NCI-H82 (cell line): Measurements from ENCODE around the gene TEX29.

Experiments used
- DNase-seq: peaks from one replicate; lab custom pipeline; 2025; lab: John Stamatoyannopoulos, UW

TEX29 gene

DNA sequence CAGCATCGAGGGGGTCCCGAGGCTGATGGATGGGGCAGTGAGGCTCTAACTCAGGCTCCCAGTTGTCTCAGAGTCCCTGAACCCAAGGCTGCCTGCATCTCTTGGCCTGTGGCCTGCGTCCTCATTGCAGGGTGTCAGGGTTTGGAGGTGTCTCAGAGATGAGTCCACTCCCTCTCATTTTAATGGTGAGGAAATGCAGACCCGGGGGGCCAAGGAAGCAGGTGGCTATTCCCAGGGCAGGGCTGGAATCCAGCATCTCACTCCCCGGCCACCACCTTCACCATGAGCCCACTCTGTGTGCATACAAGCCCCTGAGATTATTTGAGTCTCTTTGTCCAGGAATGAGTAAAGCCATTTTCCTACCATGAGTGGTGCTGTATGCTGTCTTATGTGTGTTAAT is 21.4 kb downstream of the TEX29 start:
- no peak for DNase-seq

DNA sequence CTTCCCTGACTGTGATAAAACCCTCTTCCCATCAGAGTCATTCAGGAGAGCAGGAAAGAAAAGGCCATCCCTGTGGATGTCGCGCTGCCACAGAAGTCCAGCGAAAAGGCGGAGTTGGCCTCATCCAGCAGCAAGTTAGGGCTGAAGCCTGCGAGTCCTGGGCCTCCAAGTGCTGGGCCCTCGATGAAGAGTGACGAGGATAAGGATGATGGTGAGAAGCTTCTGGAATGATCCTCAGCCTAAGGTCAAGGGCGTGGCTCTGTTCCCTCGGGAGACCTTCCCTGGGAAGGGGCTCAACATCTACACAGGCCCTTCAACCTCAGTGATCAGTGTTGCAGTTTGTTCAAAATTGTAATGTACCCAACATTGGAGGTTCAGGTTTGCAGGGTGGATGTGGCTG is 22.3 kb downstream of the TEX29 start:
- no peak for DNase-seq

DNA sequence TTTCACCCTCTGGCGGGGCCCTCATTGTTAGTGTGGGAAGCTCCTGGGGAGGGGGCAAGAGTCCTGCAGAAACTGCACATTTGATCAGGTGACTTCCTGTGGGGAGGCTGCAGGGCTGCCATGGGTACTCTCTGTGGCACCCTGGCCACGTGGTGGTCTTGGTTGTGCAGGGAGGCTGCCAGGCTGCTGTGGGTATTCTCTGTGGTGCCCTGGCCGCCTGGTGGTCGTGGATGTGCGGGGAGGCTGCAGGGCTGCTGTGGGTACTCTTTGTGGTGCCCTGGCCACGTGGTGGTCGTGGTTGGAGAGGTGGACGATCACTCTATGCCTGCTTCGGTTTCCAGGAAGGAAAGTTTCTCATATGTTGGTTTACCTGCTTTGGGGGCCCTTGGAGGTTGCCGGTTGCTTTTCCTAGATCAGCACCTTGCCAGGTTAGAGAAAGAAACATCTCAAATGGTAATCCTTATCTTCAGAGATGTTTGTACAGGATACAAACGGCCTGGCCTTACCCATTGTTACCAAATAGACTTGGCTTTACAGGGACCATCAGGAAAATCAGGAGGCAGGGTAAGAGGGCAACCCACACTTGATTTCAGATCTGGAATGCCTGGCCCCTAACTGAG is 22.9 kb downstream of the TEX29 start:
- DNase-seq, result no peak

DNA sequence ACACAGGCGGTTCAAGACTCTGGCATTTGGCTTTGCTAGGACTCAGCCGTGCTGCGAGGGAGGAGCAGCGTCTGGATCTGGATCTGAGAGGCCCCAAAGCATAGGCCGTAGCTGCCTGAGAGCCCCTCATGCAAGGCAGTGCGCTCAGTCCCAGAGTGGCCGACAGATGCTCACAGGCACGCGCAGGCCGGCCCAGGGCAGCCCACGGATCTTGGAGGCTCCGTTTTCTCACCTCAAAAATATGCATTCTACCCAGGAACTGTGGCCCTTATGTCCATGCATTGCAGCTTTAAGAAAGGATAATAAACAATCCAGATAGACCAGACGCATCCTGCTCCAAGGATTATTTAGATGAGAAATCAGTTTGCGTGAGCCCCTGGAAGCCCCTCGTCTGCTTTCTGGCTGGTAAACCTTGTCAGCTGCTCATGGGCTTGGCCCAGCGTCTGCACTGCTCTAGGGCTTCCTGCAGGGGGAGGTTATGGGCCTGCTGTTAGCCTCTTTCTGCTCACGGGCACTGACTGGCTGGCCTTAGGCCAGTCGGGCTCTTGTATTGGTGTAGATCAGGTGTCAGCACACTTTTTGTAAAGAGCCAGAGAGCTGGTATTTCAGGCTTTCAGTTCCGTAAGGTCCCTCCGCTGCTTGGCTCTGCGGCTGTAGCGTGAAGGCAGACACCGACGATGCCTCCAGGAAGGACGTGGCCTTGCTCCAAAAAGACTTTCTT is 24.2 kb downstream of the TEX29 start:
- peak; percentile 64 for DNase-seq

DNA sequence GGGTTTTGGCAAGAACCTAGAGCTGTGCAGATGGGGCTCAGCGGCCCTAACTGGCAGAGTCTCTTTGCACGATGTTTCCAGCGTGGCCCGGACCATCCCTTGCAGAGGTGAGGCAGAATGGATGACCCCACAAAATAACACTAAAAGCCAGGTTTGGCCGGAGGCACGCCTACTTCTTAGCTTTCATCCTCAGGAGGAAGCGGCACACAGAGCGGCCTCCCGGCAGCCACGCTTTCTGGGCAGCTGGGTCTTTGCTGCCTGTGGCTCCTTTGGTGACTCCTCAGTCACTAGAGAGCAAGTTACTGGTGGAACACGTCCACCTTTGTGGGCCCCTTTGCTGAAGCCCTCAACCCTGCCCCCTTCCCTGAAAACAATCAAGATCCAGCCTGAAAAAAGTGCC is 25.2 kb downstream of the TEX29 start:
- no peak for DNase-seq

DNA sequence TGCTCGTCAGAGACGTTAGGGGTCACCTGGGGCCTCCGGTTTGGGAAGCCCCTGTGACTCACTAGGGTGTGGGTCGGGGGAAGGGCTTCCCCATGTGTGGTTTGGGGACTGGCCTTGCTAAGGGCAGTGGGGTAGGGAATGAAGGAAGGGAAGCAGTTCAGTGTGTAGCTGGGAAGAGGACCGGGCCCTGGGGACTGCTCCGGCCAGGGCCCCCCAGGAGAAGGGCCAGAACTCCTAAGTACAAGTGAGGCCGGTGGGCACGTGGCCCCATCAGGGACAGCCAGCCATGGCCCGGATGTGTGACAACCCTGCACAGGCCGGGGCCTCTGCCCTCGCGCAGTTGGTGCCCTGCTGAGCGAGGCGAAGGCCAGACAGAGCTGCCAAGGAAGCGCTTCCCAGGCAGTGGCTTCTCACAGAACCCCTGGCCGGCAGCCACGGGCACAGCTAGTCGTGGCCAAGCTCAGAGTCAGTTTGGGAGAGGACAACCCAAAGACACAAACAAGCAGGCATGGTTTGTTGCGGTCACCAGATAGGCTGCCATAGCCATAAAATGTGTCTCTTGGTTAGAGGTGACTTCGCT is 25.7 kb downstream of the TEX29 start:
- DNase-seq, result no peak

DNA sequence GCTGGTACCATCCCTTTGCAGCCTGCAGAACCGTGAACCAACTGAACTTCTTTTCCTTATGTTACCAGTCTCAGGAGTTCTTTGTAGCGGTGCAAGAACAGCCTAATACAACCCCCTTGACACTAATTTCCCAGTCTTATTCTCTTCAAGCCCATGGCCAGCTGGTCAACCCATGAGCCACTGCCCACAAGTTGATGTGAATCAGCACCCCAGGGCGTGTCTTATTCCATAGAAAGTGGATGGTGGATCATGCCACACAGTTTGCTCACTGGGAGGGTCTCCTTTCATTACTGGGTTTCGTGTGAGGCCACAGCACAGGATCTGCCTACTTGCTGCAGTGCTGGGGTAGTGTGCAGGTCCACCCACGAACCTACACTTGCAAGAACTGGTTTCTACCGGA is 27.0 kb downstream of the TEX29 start:
- no peak for DNase-seq

DNA sequence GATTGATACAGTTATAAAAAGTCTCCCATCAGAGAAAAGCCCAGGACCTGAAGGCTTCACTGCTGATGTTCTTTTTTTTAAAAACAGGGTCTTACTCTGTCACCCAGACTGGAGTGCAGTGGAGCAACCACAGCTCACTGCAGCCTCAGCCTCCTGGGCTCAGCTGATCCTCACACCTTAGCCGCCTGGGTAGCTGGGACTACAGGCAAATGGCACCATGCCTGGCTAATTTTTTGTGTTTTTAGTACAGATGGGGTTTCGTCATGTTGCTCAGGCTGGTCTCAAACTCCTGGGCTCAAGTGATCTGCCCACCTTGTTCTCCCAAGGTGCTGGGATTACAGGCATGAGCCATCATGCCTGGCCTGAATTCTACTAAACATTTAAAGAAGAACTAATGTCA is 33.1 kb downstream of the TEX29 start:
- no peak for DNase-seq

DNA sequence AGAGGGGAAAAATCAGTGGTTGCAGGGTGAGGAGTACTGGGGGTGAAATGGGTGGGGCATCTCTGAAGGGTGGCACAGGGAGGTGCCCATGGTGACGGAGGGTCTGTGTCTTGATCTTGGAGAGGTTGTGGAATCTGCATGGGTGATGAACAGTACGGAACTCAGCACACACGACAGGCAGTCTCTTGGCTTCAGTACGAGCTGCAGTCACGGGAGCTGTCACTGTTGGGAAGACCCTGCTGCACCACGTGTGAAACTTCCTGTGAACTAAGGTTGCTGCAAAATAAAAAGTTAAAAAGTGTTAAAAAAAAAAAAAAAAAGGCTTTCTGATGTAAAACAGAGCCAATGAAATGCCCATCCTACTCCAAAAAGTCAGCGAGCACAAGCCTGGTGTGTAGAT is 34.3 kb downstream of the TEX29 start:
- no peak for DNase-seq

DNA sequence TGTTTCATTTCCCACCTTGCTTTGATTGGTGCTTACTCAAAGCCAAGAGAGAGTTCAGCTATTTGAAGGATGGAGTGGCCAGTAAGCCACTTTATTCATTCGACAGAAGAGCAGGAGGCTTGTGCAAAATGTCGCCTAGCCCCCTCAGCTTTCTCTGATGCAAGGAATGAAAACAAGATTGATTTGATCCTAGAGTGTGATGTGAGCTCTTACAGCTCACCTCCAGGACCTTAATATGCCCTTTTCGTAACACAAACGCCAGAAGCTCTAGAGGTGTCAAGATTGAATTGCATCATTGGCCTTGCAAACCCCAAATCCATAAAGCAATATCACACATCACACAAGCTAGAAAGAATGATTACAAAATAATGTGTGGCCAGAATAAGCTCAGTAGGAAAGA is 36.4 kb downstream of the TEX29 start:
- no peak for DNase-seq

DNA sequence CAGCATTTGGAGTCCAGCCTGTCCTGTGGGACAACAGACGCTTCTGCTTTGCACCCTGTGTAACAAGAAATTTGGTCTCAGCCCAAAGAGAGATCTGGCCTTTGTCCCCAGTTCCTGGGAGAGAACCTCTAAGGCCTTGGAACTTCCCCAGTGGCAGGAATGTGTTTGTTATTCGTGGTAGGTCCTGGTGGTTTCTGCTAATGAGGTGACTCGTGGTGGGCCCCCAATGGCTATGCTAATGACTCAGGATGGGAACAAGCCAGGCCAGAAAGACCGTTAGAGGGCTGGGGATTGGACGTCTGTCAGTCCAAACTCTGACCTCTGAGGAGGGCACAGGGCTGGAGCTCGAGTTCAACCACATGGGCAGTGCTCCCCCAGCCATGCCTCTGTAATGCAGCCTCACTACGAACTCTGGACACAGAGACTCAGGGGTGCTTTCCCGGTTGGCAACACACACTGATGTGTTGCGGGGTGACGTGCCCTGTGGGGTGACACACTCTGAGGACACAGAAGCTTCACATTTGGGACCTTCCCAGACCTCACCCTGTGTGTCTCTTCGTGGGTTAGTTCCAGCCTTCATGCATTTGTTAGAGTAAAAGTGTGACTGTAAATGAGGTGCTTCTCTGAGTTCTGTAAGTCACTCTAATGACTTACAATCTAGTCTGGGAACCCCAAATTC is 38.9 kb downstream of the TEX29 start:
- DNase-seq, result no peak

DNA sequence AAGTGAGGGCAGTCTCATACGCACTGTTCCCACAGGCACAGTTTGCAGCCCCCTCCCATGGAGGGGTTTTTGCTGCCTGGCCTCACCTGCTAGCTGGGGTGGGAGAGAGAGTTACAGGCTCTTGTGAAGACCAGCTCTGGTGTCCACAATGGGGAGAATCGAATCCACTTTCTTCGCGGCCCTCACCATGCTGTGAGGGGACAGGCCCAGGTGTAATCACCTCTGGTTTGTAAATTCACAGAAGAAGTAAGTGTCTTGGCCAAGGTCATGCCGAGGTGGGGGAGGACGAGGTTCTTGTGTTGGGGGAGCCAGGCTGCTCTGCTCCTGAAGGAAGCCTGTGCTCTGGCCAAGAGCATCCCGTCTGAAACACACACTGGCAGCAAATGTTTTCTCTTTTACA is 39.5 kb downstream of the TEX29 start:
- DNase-seq, result no peak

DNA sequence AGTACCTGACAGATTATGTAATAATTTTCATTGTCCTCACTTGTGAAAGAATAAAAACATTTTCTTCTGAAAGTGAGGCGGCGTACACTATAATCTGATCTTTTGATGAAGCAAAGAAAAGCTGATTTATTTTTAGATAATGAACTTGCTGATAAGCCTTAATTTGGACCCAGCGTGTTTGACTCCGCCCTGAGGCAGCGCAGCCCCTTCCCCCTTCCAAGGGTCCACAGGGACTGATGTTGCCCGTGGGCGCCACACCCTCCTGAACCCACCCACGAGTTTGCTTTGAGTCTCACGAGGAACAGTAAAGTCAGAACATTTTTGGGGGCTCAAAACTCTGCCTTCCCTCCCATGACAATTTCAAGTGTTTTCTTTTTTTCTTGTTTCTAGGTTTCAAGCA is 40.0 kb downstream of the TEX29 start:
- DNase-seq, result no peak

DNA sequence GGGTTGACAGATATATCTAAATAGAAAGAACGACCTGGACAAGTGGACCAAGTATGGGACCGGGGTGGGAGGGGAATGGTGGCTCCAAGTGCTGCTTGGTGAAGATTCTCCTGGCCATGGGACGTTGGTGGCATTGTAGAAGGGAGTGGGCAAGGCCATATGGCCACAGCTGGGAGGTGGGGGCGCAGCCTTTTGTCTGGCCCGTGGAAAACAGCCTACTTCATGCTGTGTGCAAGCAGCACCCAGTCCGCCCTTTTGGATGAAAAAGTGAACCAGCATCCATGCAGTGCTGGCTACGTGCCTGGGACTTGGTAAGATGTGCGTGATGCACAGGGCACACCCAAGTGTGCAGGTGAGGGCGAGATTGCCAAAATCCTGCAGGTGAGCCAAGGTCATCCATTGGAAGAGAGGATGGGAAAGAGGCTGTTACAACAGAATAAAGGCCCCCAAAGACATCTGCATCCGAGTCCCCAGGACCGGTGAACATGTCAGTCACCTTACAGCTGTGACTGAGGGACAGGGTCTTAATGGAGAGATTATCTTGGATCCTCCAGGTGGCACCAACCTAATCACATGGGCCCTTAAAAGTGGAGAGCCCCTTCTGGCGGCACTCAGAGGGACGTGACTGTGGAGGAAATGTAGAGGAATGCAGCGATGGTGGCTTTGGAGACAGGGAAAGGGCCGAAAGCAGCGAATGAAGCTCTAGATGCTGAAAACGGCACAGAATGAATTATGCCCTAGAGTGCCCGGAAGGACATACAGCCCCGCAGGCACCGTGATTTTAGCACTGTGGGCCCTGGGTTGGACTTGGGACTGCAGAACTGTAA is 40.8 kb downstream of the TEX29 start:
- DNase-seq, result peak; percentile 40

DNA sequence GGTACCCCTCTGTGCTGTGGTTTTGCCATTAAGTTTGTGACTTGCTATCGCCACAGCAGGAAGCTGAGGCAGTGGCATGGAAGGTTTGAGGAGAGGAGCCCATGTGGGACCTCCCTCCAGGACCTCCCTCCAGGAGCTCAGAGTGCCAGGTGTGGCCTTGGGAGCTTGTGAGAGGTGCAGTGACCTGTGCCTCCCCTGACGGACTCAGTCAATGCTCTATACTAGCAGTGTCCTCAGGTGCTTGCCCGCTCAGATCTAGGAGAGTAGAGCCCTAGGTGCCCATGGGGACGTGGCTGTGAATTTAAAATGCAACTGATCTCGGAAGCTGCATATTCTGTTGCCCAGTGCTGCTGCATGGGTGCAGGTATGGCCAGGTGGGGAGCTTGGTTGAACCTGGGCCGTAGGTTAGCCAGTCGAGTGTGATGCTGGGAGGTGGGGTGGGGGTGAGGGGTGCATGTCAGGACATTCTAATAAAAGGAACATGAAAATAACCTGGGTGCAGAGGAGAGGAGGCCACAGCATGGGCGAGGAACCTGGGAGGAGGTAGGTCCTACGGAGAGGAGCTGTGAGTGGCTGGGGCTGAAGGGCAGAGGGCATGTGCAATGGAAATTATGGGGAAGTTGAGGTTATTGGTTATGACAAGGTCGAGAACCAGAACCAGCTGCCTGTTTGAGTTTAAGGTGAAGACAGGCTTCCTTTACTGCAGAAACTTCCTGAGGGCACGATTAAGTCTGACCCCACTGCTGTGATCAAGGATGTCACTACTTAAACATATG is 41.6 kb downstream of the TEX29 start:
- no peak for DNase-seq

DNA sequence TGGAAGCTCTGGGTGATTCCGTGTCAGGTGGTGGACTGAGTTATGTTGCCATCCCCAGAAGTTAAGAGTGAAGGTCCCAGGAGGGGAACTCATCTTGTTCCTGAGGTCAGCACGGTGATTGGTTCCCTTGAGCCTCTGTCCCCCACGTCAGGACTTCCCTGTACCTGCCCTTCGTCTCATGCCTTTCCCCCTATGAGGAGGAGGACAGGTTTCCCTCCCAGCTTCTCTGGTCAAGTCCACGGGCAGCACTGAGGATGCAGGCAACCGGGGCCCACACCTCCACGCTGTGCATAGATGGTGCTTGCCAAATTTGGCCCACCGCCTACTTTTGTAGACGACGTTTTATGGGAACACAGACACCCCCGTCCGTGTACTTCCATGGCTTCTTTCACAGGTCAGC is 42.7 kb downstream of the TEX29 start:
- DNase-seq, result no peak

DNA sequence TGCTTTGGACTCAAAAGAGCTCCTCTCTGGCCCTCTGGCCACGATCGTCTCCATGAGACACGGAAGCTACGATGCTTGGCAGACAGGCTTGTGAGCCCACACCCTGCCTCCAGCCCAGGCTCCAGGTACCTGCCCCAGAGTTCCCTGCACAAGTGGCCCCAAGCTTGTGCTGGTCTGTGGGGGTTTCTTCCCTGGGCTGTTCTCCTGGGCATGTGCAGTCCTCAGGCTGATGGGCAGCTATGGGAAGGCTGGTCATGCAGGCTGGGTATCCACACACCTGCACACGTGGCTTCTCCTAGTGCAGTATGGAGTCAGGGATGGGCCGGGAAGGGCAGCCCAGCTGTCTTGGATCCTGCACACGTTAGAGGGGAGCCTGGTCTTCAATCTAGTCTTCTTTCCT is 43.1 kb downstream of the TEX29 start:
- no peak for DNase-seq

DNA sequence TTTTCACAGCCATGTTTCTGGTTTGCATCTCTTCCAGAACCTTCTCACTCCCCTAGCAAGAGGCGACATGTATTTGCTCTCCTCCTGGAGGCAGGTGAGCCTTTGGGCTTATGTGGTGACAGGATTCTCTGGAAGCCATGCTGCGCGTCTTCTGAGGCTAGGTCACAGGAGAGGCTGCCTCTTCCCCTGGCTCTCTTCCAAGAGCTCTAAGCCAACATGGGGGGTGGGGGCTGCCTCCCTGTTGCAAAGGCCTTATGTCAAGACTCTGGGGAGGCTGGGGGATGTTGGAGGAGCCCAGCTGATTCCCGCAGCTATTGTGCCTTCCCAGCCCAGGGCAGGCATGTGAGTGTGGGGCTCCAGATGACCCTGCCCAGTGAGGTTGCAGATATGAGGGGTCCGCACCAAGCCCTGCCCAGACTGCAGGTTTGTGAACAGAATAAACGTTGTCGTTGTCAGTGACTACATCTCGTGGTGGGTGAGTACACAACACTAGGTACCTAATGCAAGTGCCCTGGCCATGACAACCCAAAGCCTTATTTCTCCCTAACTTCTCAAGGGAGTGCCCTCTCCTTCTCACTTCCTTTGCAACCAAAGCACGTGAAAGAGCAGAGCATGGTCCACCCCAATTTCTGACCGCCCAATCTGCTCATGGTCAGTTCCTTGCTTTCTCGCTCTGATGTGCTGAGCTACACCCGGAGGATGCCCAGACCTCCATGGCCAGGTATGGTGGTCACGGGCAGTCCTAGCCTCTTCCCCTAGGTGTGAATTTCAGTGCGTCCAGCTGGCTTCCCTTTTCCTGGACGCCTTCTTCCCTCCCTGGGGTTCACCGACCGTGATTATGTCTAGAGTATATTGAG is 44.9 kb downstream of the TEX29 start:
- no peak for DNase-seq

DNA sequence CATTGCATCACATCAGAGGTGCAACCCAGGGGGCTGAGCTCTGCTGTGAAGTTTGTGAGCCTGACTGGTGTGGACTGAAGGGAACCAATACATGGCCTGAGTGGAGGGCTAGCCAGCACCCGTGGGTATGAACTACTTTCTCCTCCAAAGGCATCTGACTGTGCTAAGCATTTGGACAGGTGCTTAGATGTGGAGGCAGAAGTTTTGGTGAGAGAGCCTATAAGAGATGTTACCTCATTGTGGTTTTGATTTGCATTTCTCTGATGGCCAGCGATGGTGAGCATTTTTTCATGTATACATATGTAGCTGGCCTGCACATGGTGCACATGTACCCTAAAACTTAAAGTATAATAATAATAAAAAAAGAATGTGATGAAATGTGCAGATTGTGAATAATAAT is 46.9 kb downstream of the TEX29 start:
- DNase-seq, result no peak

DNA sequence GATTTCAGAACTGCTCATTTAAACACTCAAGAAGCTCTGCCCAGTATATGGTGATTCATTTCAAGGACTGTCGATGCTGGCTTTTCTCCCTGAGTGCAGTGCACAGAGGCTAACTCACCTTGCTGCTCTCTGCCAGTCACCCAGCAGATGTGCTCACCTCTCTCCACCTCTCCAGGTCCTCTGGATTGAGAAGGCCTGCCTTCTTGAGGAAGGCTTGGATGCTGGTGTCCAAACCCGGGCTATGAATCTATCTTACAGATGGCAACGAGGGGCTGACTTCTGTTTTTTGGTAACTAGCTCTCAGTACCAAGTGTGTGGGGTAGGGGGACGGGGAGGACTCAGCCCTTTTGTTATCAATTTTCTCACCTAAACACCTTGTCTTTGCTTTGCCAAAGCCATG is 47.6 kb downstream of the TEX29 start:
- DNase-seq, result no peak

DNA sequence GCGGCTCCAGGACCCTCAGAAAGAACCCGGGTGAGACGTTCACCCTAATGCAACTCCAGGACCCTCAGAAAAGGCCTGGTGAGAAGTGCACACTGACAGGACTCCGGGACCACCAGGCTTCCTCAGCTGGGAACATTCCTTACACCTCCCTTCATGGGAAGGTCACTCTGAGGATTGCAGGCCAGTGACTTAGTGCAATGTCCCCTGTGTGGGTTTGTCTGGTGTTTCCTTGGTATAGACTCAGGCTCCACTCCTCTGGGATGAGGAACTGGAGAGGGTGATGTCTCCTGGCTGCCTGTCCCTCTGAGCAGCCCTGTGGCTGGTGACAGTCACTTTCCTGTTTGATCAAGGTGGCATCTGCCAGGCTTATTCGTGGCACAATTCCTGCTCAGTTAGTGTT is 49.7 kb downstream of the TEX29 start:
- no peak for DNase-seq
